ENCODE data around the gene MTMR2.

The MTMR2 gene

DNA sequence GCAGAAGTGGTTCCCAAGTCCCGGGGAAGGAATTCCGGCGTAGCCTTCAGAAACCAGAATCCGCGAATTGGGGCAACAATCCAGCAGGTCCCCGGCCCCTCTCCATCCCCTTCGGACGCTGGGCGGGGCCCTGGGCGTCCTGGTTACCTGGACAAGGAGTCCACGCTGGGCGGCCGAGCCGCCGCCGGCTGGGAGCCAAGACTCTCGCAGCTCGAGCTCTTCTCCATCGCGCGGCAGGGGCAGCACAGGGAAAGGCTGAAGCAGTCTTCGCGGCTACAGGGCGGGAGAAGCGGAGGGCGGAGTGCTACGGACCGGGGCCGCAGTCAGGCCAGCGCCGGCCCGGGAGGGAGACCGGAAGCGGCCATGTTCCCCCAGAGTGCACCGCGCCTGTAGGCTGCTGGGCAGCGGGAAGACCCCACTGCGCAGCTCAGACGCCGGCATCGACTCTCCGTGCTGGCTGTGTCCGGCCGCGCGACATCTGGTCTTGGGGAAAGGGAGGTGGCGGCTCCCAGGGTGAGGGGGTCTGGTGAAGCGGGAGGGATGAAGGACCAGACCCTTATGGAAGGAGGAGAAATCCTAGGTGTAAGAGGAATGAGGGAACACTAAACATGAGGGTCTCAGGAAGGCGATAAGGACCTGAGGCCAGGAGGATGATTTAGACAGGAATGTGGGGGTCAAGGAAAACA, at the start of gene MTMR2:
Gene MTMR2, minus strand, starts transcription at position 380 of the 686 bp plus-strand sequence. Its CDS starts 153 bp downstream, at position 227.
- DNase-seq (ENCODE audit: low read depth), result no peak

DNA sequence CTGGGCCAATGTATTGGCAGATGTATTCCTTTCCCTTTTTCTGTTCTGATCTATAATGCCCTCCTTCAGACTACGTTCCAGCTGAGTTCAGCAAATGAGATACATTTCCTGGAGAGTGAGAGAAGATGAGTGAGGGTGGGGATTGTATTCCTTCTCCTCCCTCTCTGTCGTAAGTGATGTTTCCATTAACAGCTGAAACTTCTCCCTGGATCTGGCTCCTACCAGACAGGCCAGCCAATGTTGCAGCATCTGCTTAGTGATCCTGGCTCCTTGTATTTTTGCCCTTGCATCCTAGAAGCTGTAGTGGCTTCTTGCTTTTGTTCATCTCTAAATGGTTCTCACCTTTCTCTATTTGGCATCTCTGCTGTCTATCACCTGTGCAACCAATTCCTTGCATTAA, 48.2 kb upstream of the MTMR2 start:
- DNase-seq (ENCODE audit: low read depth), result no peak

DNA sequence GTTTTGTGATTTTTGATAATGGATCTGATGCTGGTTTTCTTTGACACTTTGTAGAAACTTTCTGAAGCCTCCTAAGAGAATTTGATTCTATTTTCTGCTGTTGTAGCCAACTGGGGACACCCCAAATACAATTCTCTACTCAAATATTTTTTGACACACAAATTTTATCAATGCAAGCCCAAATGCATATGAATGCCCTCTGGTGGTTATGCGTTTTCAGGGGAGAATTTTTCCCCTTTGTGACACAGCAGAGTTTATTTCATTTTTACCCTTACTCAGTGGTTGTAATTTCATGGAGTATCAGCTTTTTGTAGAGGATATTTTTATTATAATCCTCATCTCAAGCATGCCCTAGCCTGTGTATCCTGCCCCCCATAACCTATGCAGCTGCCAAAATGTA, 44.7 kb upstream of the MTMR2 start:
- no peak for DNase-seq (ENCODE audit: low read depth)

DNA sequence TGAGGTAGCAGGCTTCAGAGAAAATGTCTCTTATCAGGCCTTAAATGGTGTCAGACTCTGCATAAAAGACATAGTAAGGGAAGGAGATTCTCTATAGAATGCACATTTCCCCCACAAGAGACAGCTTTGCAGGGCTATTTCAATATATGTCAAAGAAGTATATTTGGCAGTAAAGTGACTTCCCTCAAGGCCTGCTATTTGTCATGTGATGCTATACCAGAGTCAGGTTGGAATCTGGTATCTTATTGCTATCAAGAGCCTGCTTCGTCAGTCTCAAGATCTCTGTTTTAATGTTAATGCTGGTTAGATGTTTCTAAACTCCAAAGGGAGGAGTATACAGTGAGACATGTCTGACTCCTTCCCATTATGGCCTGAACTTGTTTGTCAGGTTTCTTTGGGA, 40.4 kb upstream of the MTMR2 start:
- DNase-seq (ENCODE audit: low read depth), result no peak

DNA sequence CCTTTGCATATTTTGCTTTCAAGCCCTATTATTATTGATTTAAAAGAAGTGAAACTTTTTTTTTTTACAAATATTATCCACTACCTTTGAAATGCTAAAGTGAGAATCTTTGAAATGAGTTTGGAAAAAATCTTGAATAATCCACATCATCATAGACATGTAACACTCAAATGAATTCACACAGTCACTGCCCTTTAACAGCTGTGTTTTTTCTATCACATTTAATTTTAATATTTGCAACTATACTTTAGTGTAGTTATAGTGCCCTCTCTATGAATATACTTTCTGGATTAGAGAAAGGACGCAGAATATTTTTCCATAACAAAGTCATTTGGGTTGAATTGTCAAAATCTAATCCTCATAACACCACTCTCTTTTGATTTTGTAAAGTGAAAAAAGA, 37.9 kb upstream of the MTMR2 start:
- no peak for DNase-seq (ENCODE audit: low read depth)

DNA sequence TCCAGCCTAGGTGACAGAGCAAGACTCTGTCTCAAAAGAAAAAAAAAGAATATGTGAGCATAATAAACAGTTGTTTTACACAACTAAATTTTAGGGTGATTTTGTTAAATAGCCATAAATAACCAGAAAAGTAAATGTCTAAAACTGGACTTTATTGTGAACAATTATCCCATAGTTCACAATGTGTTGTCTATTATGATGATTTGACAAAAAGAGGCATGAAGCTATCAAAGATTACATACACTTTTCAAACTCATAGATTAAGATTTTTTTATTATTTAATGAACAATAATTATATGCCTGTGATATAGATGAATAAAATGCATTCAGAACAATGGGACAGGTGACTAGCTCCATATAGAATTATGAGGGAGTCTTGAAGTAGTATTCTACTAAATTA, 27.0 kb upstream of the MTMR2 start:
- DNase-seq (ENCODE audit: low read depth), result no peak

DNA sequence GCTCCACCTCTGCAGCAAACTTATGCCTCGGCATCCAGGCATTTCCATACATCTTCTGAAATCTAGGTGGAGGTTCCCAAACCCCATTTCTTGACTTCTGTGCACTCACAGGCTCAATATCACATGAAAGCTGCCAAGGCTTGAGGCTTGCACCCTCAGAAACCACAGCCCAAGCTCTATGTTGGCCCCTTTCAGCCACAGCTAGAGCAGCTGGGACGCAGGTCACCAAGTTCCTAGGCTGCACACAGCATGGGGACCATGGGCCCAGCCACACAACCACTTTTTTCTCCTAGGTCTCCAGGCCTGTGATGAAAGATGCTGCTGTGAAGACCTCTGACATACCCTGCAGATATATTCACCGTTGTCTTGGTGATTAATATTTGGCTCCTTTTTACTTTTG, 24.7 kb upstream of the MTMR2 start:
- DNase-seq (ENCODE audit: low read depth), result no peak

DNA sequence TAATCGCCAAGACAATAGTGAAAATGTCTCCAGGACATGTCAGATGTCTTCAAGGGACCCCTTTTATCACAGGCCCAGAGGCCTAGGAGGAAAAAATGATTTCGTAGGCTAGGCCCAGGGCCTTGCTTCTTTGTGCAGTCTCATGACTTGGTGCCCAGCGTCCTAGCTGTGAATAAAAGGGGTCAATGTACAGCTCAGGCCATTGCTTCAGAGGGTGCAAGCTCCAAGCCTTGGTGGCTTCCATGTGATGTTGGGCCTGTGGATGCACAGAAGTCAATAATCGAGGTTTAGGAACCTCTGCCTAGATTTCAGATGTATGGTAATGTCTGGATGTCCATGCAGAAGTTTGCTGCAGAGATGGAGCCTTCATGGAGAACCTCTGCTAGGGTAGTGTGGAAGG, 20.7 kb upstream of the MTMR2 start:
- DNase-seq (ENCODE audit: low read depth), result no peak

DNA sequence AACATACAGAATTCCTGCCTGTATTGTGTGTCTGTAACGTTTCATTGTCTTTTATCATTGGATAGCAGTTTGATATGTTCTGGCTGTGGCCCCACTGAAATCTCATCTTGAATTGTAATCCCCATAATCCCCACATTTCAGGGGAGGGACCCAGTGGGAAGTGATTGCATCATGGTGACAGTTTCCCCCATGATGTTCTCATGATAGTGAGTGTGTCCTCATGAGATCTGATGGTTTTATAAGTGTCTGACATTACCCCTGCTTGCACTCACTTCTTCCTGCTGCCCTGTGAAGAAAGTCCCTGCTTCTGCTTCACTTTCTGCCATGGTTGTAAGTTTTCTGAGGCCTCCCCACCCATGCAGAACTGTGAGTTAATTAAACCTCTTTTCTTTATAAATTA, 19.6 kb upstream of the MTMR2 start:
- no peak for DNase-seq (ENCODE audit: low read depth)

DNA sequence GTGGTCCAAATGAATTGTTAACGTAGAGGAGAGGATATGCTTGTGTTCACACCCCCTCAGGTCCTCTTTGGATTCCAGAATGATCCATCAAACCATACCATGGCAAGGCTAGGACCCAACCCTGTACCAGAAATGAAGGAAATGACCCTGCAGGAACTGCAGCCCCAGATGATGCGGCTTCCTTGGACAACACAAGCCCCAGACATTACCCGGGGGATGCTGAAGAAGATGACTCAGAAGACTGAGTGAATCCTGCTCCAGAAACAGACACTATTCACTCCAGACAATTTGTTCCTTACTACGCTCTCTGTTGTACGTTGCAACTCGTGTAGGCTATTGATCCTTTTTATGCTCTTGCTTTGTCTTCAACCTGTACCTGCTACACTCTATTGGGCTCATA, 15.2 kb upstream of the MTMR2 start:
- DNase-seq (ENCODE audit: low read depth), result no peak

DNA sequence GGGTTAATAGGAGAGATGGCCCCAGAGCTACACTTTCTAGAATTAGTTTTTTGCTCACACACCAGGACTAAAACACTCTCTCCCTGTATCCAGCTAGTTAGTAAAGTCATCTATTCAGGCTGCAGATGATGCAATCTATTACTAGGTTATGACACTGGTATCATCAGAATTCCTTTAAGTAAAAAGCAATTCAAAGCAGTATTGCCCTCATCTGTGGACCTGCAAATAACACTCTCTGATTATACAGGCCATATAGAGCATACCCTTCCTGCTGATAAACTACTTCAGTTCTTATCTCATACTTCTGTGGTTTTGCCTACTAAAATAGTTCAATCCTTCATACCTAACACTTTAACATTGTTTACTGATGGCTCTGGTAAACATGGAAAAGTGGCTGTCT, 13.5 kb upstream of the MTMR2 start:
- no peak for DNase-seq (ENCODE audit: low read depth)

DNA sequence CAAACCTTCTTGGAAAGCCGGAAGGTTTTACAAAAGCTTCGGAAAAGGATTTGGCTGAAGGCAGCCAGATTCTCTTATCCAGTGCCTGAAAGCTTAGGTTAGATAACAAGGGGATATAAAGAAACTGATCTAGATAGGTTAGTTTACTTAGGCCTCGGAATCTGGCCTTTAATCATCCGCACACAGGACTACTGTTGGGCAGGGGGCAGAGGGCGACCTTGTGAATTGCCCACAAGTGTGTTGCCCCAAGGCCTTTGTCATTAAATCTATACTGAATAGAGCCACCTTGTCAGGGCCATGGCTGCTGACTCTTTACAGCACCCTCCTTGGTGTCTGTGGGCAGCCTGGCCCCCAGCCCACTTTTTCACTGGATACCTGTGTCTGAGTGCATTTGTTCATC, 9.7 kb upstream of the MTMR2 start:
- DNase-seq (ENCODE audit: low read depth), result no peak

DNA sequence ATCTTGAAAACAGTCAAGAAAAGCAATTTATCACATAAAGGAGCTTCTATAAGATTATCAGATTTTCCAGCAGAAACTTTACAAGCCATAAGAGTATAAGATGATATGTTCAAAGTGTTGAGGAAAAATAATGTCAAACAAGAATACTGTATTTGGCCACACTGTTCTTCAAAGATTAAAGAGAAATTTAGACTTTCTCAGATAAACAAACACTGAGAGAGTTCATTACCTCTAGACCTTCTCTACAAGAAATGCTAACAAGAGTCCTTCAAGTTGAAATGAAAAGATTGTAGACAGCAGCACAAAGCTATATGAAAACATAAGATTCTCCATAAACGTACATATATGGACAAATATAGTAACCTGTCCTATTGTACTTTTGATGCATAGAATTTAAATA, 8.0 kb upstream of the MTMR2 start:
- no peak for DNase-seq (ENCODE audit: low read depth)

DNA sequence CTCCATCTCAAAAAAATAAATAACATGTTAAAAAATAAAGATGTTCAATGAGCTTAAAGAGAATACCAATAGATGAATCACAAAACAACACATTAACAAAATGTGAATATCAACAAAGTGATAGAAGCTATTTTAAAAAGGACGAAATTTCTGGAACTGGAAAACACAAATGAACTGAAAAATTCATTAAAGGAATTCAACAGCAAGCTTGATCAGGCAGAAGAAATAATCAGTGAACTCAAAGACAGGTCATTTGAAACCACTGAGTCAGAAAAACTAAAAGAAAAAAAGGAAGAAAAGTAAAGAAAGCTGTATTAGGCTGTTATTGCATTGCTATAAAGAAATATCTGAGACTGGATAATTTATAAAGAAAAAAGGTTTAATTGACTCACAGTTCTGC, 7.0 kb upstream of the MTMR2 start:
- no peak for DNase-seq (ENCODE audit: low read depth)

DNA sequence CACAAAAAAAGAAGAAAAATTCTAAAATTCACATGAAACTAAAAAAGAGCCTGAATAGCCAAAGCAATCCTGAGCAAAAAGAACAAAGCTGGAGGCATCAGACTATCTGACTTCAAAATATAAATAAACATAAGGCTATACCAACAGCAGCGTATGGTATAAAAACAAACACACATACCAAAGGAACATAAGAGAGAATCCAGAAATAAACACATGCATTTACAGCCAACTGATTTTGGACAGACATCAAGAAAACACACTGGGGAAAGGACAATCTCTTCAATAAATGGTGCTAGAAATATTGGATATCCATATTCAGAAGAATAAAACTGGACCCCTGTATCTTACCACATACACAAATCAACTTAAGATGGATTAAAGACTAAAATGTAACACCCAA, 2.8 kb upstream of the MTMR2 start:
- DNase-seq (ENCODE audit: low read depth), result no peak

DNA sequence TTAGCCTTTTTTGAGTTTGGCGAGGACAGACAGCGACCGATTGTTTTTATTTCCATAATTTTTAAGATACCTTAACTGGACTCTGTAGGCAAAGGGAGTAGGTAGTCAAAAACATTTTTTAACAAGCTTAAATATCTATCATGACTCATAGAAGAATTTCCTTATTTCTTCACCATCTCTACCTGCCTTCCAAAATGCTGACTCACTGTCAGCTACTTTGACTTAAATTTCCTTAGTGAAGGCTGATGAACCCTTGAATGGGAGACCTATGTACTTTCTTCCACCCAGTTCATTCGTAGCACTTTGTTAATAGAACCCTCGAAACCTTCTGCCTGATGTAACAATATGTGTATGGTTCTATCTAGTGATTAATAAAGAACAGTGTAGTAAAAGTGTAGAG, 1.1 kb upstream of the MTMR2 start:
- DNase-seq (ENCODE audit: low read depth), result no peak

DNA sequence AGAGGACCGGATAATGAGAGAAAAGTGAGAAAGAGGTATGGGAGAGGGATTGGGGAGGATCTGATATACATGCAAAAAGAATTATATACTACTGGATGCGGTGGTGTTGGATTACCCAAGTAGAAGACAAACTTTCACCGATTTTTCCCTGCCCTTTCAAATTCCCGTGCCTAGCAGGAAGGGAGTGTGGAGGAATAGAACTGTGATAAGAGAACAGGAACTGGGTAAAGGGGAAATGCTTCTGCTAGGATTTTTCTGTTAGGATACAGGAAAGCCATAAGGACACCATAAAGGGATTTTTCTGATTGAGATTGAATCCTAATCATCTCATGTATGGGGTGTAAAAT, 480 bp upstream of the MTMR2 start:
- DNase-seq (ENCODE audit: low read depth), result no peak

DNA sequence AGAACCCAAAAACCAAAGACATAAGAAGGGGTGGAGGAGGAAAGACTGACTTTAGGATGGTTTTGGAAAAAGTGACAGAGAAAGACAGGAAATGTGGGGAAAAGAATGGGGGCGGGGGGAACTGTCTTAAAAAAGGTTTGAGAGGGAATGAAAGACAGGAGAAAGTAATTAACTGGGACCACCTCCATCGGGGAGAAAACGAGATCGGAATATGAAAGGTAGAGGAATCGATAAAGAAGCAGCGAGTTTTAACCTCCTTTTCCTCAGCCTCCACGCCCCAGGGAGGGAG, 524 bp downstream of the MTMR2 start:
- no peak for DNase-seq (ENCODE audit: low read depth)

DNA sequence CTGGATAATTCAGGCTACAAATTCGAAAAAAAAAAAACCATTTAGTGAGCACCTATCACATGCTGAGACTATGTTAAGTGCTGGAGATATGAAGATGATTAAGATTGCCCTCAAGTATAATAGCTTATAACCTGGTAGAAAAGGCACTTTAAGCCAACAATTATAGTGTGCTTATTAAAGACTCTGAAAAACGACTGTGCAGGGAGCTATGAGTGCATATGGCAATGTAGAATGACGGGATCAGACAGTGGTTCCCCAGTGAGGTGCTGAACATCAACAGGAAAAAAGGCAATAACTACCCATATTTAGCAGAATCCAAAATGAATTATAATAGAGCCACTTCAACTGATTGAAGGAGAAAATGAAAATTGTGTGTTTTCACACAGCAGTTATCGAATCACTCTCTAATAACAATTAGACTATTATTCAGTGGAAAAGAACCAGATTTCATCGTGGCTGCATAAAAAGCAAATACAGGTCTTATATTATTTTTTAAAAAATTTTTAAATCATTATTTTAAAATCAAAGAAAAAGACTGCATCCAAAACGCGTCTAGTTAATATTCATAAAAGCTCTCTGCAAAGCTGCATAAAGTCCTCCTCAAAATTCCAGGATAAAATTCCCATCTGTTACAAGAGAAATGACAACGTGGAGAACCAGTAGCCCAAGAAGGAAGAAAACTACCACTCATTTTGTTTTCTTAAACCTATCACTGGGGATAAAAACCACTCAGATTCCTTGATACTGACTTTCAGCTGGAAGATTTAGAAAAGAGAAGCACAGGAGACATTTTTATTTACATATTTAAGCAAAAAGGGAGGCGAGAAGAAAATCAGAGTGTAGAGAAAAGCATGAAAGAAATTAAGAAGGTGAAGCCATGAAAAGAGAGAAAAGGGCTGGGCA, 1.1 kb downstream of the MTMR2 start:
- no peak for DNase-seq (ENCODE audit: low read depth)

DNA sequence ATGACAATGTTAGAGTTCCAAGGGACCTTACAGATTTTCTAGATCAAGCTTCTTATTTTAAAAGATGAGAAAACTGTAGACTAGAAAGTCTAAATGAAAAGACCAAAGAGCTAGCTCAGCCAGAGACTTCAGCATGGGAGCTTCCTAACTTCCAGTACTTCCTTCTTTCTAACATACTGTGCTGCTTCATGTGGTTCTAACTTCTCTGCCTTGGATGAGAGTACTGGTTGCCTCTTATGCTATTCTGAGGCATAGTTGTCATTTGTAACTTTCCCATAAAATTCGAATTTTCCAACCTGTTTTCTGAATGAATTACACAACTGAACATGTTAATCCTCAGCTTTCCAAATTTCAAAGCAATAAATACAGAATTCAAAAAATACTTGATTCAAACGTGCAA, 1.8 kb downstream of the MTMR2 start:
- no peak for DNase-seq (ENCODE audit: low read depth)

DNA sequence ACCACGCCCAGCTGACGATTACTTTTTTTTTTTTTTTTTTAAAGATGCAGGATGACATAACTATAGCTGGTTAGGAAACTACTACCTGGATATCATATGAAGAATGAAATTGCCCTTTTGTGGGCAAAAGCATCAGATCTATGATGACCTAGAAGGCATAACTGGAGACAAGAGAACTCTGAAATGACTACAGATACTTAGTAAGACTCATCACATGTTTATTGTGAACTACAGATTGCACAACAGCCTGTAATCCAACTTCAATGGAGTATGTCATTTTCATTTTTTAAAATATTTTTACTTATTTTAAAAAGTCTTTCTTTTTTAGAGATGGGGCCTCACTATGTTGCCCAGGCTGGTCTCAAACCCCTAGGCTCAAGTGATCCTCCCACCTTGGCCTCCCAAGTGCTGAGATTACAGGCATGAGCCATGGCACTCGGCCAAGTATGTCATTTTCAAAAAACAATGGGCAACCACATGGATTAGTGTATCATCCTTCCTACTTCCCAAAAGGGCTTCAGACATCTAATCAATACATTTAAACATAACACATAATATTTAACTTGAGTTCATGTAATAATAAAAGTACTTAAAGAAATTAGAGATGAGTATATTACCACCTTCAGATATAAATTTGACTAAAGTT, 3.3 kb downstream of the MTMR2 start:
- DNase-seq (ENCODE audit: low read depth), result no peak

DNA sequence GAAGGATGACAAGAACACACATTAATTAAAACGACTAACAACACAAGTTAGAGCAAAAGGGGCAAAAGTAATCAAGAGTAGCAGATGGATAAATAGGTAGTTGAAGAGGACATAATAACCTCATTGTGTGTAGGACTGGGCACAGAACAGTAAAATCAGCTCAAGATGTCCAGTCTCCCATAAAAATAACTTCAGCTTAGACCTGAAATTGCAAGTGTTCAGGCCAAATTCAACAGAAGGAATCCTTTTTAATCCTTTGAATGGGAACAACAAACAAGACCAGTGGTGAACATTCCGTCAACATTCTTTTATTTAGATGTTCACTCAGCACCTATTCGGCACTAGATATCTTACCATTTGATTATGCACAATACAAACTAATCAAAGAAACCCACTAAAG, 4.4 kb downstream of the MTMR2 start:
- DNase-seq (ENCODE audit: low read depth), result no peak

DNA sequence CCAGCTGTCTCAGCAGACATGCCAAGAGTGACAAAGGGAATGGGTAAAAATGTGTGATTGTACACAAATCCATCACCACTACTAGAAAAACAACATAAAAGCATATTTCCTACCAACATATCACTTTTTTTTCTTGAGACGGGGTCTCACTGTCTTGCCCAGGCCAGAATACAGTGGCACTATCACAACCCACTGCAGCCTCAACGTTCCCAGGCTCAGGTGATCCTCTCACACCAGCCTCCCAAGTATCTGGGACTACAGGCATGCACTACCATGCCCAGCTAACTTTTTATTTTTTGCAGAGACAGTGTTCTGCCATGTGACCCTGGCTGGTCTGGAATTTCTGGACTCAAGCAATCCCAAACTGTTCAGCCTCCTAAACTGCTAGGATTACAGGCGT, 5.2 kb downstream of the MTMR2 start:
- no peak for DNase-seq (ENCODE audit: low read depth)

DNA sequence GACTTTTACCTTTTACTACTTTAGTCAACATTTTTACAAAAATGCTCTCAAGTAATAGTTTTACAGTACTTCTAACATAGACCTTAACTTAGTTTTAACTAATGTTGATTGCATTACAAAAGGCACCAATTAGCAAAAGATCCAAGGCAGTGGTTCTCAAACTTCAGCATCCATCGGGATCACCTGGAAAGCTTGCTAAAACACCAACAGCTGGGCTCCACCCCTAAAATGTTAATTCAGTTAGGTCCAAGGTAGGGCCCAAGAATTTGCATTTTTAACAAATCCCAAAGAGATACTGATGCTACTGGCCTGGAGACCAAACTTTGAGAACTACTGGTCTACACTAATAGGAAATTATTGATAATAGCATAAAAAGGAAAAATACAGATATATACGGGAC, 5.9 kb downstream of the MTMR2 start:
- DNase-seq (ENCODE audit: low read depth), result no peak
